HG03521 (cell line): ENCODE measurements around the gene TFR2.
A peak's percentile ranks its signal among the peaks of the same experiment; 100 is the strongest.
"Not testable (repeated sequence)": the region's sequence is repeated elsewhere in the genome, so short reads cannot be mapped to it uniquely, and the experiment has no call there.

Source experiments
- ATAC-seq: cut with Tn5 transposase; IDR thresholded peaks from one replicate; pipeline ENCODE4 v1.9.1; 2021; ENCODE audit warnings: mild to moderate bottlenecking, moderate library complexity; ENCODE audit not compliant: unreplicated experiment

TFR2 gene

DNA sequence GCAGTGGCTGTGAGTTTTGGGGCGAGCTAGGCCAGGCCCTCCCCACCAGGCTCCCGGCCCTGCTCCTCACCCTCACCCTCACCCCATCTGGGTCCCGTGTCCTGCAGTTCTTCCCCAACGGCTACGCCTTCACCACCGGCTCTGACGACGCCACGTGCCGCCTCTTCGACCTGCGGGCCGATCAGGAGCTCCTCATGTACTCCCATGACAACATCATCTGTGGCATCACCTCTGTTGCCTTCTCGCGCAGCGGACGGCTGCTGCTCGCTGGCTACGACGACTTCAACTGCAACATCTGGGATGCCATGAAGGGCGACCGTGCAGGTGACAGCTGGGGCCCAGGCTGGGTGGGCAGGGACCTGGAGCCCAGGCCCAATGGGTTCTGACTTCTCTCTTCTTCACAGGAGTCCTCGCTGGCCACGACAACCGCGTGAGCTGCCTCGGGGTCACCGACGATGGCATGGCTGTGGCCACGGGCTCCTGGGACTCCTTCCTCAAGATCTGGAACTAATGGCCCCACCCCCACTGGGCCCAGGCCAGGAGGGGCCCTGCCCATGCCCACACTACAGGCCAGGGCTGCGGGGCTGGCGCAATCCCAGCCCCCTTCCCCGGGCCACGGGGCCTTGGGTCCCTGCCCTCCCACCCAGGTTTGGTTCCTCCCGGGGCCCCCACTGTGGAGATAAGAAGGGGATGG, 37.1 kb upstream of the TFR2 start:
- no peak for ATAC-seq

DNA sequence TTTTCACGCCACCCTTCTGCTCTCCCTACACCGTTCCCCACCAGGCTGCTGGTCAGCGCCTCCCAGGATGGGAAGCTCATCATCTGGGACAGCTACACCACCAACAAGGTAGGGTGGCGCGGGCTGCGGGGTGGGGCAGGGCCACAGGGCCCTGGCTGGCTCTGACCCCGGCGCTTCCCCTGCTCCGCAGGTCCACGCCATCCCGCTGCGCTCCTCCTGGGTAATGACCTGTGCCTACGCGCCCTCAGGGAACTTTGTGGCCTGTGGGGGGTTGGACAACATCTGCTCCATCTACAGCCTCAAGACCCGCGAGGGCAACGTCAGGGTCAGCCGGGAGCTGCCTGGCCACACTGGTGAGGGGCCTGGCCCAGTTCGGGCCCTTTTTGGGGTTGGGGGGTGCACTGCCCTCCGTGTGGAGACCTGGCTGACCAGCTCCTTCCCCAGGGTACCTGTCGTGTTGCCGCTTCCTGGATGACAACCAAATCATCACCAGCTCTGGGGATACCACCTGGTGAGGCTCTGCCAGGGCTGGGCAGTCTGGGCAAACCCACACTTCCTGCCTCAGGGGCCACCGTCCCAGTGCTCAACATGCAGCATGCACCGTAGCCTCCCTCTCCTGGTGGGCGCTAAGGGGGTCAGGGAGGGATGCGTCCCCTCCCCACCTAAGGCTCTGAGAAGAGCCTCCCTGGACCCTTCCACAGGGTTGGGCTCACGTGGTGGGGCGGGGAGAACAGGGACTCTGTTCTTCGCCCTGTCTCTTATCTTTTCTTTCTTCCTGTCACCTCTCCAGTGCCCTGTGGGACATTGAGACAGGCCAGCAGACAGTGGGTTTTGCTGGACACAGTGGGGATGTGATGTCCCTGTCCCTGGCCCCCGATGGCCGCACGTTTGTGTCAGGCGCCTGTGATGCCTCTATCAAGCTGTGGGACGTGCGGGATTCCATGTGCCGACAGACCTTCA, 36.2 kb upstream of the TFR2 start:
- no peak for ATAC-seq

DNA sequence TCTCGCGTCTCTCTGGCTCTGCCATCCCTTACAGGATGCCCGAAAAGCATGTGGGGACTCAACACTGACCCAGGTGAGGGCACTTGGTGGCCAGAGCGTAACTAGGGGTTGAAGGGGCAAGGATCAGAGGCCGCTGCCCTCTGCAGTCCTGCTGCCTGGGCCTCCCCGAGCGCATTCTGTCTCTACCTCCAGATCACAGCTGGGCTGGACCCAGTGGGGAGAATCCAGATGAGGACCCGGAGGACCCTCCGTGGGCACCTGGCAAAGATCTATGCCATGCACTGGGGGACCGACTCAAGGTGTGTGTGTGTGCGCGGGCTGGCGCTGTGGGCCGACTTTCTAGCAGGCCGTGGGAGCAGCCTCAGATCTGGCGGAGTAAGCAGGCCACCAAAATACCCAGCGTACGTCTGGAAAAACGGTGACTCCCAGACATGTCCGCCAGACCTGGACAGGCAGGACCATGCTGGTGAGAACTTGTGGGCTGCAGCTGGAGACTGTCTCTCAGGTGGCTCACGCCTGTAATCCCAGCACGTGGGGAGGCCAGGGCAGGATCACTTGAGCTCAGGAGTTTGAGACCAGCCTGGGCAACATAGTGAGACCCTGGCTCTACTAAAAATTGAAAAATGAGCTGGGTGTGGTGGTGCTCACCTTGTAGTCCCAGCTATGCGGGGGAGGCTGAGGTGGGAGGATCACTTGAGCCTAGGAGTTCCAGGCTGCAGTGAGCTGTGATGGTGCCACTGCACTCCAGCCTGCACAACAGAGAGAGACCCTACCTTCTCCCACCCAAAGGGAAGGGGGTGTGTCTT, 35.4 kb upstream of the TFR2 start:
- ATAC-seq: no peak

DNA sequence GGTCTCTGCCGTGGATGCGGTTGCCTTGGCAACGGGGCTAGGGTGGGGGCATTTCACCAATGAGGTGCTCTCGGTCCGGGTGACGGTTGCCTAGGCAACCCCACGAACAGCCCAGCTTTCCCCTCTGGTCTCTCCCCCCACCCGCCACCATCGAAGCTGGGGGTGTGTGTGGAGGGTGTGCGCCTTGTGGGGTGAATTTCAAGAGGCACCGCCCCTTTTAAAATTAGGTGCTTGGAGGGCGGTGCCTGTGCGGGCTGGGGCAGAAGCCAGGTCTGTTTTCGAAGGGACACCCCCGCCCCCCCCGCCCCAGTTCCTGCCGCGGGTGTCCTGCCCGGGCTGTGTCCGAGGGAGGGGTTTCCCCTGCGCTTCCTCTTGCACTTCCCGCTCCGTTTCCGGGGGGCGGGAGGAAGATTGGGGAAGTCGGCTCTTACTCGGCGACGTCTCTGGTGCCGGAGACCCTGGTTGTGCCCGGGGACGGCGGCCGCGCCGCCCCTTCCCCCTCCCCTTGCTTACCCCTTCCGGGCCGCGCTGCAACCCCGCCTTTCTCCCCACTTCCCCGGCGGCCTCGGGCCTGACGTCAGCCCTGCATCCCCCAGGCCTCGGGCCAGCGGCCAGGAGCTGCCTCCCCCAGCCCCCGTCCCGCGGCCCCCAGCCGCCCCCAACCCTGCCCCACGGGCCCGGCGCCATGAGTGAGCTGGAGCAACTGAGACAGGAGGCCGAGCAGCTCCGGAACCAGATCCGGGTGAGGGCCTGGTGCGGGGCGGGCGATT, 34.4 kb upstream of the TFR2 start:
- peak; percentile 17 for ATAC-seq

DNA sequence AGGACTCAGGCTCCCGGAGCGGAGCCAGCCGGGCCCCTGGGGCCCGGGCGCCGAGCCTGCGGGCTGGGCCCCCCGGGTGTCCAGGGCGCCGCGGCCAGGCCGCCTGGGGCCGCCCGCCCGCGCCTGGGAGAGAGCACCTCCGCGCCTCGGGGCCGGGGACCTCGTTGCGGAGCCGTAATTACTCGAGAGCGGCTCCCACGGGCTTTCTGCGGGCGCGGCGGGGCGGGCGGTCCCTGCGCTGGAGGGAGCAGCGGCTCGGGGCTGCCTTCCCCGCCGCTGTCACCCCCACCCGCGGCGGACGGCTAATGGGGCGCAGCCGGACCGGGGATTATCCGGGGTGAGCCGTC, 33.7 kb upstream of the TFR2 start:
- no peak for ATAC-seq

GRCh38 chr7:100674411-100675104, 33.2 kb upstream of the TFR2 start:
- no peak for ATAC-seq

DNA sequence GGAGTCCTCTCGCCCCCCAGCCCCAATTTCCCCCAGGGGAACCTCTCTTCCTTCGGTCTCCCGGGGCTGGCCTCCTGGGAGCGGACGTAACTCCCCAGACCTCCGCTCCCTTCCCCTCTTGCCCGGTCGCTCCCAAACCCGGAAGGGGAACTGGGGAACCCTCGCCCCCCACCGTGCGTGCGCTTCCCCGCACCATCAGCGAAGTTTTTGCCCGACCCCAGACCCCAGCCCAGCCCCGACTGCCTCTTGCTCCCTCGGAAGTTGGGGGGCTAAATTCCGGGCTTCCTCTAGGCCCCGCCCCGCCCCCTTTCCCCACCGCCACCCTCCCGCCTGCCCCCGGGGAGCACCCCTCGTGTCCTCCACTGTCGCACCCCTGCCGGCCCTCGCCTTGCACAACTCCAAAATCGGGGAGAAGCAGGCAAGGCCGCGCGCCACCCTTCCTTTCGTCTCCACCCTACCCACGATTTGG, 32.6 kb upstream of the TFR2 start:
- ATAC-seq: peak; percentile 5

- peak; percentile 63 for ATAC-seq
Measured at GRCh38 chr7:100673302-100673941, 32.1 kb upstream of the TFR2 start, which contains the start of gene GNB2. Gene GNB2 (plus strand): TSS chr7:100673740. CDS start chr7:100676266, 2,526 bp downstream.

DNA sequence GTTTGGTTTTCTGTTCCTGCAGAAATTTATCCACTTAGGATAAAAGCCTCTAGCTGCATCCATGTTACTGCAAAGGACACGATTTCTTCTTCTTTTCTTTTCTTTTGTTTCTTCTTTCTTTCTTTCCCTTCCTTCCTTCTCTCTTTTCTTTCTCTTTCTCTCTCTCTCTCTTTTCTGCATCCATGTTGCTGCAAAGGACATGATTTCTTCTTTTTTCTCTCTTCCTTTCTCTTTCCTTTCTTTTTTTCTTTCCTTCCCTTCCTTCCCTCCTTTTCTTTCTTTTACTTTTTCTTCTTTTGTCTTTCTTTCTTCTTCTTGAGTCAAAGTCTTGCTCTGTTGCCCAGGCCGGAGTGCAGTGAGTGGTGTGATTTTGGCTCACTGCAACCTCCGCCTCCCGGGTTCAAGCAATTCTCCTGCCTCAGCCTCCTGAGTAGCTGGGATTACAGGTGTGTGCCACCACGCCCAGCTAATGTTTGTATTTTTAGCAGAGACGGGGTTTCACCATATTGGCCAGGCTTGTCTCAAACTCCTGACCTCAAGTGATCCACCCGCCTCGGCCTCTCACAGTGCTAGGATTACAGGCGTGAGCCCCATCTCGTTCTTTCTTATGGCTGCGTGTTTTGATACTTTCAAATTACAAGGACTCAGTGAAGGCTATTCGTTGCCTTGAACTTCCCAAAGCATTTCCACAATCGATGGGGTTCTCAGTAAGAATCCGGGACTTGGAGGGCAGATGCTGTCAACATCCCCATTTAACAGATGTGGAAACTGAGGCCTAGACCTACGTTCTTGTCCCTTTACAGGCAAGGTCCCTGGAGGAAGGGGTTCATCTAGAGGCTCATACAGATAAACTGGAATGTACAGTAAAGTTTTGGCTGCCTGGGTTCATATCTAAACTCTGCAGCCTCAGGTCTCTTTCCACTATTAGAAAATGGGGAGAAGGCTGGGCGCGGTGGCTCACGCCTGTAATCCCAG, 30.3 kb upstream of the TFR2 start:
- no peak for ATAC-seq

- ATAC-seq: no peak
Measured at GRCh38 chr7:100670074-100670473, 28.7 kb upstream of the TFR2 start.

DNA sequence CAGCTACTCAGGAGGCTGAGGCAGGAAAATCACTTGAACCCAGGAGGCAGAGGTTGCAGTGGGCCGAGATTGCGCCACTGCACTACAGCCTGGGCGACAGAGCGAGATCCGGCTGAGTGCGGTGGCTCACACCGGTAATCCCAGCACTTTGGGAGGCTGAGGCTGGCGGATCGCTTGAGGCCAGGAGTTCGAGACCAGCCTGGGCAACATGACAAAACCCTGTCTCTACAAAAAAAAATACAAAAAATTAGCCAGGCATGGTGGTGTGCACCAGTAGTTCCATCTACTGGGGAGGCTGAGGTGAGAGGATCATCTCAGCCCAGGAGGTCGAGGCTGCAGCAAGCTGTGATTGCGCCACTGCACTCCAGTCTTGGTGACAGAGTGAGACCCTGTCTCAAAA, 27.8 kb upstream of the TFR2 start:
- ATAC-seq: not testable (repeated sequence)

DNA sequence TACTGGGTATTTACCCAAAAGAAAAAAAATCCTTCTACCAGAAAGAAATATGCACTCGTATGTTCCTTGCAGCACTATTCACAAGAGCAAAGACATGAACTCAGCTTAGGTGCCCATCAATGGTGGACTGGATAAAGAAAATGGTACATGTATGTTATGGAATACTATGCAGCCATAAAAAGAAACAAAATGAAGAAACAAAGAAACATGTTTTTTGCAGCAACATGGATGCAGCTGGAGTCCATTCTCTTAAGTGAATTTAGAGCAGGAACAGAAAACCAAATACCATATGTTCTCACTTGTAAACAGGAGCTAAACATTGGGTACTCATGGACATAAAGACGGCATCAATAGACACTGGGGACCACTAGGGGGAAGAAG, 26.7 kb upstream of the TFR2 start:
- no peak for ATAC-seq

GRCh38 chr7:100667331-100668068, 26.1 kb upstream of the TFR2 start:
- no peak for ATAC-seq

GRCh38 chr7:100665168-100665726, 23.9 kb upstream of the TFR2 start:
- ATAC-seq: no peak

GRCh38 chr7:100662194-100662776, 20.9 kb upstream of the TFR2 start:
- ATAC-seq: not testable (repeated sequence)

DNA sequence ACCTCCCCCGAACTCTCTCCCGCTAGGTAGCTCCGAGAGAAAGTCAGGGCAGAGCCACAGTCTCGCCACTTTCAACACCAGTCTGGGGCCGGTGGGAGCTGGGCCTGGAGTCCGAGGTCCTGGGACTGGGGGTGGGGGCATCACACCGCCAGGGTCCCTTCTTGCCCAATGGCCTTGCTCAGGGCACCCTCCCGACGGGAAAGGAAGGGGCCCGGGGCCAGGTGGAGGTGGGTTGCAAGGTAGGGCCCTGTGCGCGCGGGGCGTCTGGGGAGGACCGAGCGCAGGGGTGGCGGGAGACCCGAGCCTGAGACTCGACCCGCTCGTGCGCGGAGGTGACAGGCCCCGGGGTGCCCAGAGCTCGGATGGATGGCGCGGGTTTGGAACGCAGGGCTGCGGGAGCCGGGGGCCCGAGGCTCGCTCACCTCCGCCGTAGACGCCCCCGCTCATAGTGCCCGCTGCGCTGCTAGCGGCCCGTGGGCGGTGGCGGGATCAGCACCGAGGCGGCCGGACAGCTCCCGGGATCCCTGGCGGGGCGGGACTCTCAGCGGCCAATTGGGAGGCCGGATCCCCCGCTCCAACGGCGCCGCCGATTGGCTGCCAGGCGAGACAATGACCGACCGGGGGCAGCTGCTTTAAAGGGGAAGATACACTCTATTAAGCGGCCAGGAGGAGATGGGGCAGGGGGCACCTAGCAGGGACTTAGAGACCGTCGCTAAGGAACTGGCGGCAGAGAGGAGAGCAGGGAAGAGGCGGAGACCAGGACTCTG, 14.7 kb upstream of the TFR2 start, which contains the start of gene ACTL6B:
Gene ACTL6B (minus strand): TSS at position 541 of the 767 bp plus-strand sequence. CDS start 94 bp downstream, at position 447.
- no peak for ATAC-seq
